ENCODE results near the gene SGCD. TPM values are rescaled to one million over a fixed set of nuclear protein-coding genes. Genes with fewer than 3 reads are reported as not detected.

SGCD gene
- total and polyA plus RNA-seq, 2 experiments from 2014 or later, result 69.7 to 71.2 TPM

- no peak overlapping the region for H3K4me2 ChIP-seq (ENCODE audit: unreplicated experiment)
- no peaks in the 10 kb centered on the region for H3K9me2 ChIP-seq (ENCODE audit: insufficient read depth)
- H3K27ac ChIP-seq, result no peak overlapping the region
- no peak overlapping the region for H2AFZ ChIP-seq
- WGBS, 2 experiments (ENCODE audit: low coverage in 1 of 2, low lambda C conversion rate in 2 of 2, missing lambda C conversion rate in 2 of 2), result 94 to 100% methylated on average over 2 of the region's 2 CpGs
- H3K27me3 ChIP-seq (replicated peaks; ENCODE audit: insufficient read depth), result no peaks in the 10 kb centered on the region
- no peaks in the 10 kb centered on the region for H3K9me3 ChIP-seq (ENCODE audit: low read depth)
- no peaks in the 10 kb centered on the region for H3K4me1 ChIP-seq (ENCODE audit: insufficient read depth)
- TF ChIP-seq EZH2 (IDR thresholded peaks at IDR 0.05; ENCODE audit: insufficient read depth, poor library complexity, severe bottlenecking) (no peak), EZH2phosphoT487 (IDR thresholded peaks at IDR 0.05; ENCODE audit: insufficient read depth, low read depth) (no peak)
- no peaks in the 10 kb centered on the region for H3K79me2 ChIP-seq (ENCODE audit: insufficient read depth)
- H3K9ac ChIP-seq, result no peak overlapping the region
- no peak overlapping the region for H3K4me3 ChIP-seq
- in situ Hi-C loops (cut with MboI), result no loop called here
- no peaks in the 10 kb centered on the region for H4K20me1 ChIP-seq (ENCODE audit: insufficient read depth)
- no peaks in the 10 kb centered on the region for H3K36me3 ChIP-seq (ENCODE audit: low read depth)
- H3F3A ChIP-seq (ENCODE audit: insufficient read depth), result no peaks in the 10 kb centered on the region
- no peak for DNase-seq
These were observed 357.3 kb downstream of the SGCD start for GRCh38 chr5:156684216-156684615.

GRCh38 chr5:156685481-156685880, 358.5 kb downstream of the SGCD start:
- in situ Hi-C loops (cut with MboI), result no loop called here
- no peak overlapping the region for H3K4me2 ChIP-seq (ENCODE audit: unreplicated experiment)
- no peak for DNase-seq
- no peak overlapping the region for H3K4me3 ChIP-seq
- H3K36me3 ChIP-seq (ENCODE audit: low read depth), result no peaks in the 10 kb centered on the region
- no peak overlapping the region for H3K27ac ChIP-seq
- no peaks in the 10 kb centered on the region for H3K27me3 ChIP-seq (replicated peaks; ENCODE audit: insufficient read depth)
- H2AFZ ChIP-seq, result no peak overlapping the region
- H3K9ac ChIP-seq, result no peak overlapping the region
- TF ChIP-seq EZH2phosphoT487 (IDR thresholded peaks at IDR 0.05; ENCODE audit: insufficient read depth, low read depth) (no peak), EZH2 (IDR thresholded peaks at IDR 0.05; ENCODE audit: insufficient read depth, poor library complexity, severe bottlenecking) (no peak)
- H3F3A ChIP-seq (ENCODE audit: insufficient read depth), result no peaks in the 10 kb centered on the region
- no peaks in the 10 kb centered on the region for H3K4me1 ChIP-seq (ENCODE audit: insufficient read depth)
- H3K9me3 ChIP-seq (ENCODE audit: low read depth), result no peaks in the 10 kb centered on the region
- no peaks in the 10 kb centered on the region for H3K79me2 ChIP-seq (ENCODE audit: insufficient read depth)
- no peaks in the 10 kb centered on the region for H3K9me2 ChIP-seq (ENCODE audit: insufficient read depth)
- no peaks in the 10 kb centered on the region for H4K20me1 ChIP-seq (ENCODE audit: insufficient read depth)

- Histone ChIP-seq H3K27me3 (replicated peaks; ENCODE audit: insufficient read depth) (no peaks in the 10 kb centered on the region), H4K20me1 (ENCODE audit: insufficient read depth) (no peaks in the 10 kb centered on the region), H3K27ac (no peak overlapping the region), H2AFZ (no peak overlapping the region), H3K4me2 (ENCODE audit: unreplicated experiment) (no peak overlapping the region), H3K4me1 (ENCODE audit: insufficient read depth) (no peaks in the 10 kb centered on the region), H3K4me3 (no peak overlapping the region), H3K79me2 (ENCODE audit: insufficient read depth) (no peaks in the 10 kb centered on the region), H3K9me2 (ENCODE audit: insufficient read depth) (no peaks in the 10 kb centered on the region), H3K9ac (no peak overlapping the region), H3F3A (ENCODE audit: insufficient read depth) (no peaks in the 10 kb centered on the region), H3K36me3 (ENCODE audit: low read depth) (no peaks in the 10 kb centered on the region), H3K9me3 (ENCODE audit: low read depth) (no peaks in the 10 kb centered on the region)
- in situ Hi-C loops (cut with MboI), result no loop called here
- TF ChIP-seq EZH2phosphoT487 (IDR thresholded peaks at IDR 0.05; ENCODE audit: insufficient read depth, low read depth) (no peak), EZH2 (IDR thresholded peaks at IDR 0.05; ENCODE audit: insufficient read depth, poor library complexity, severe bottlenecking) (no peak)
- 90 to 93% methylated on average over 2 of the region's 2 CpGs for WGBS, 2 experiments (ENCODE audit: low coverage in 1 of 2, low lambda C conversion rate in 2 of 2, missing lambda C conversion rate in 2 of 2)
- no peak for DNase-seq
These were observed 359.4 kb downstream of the SGCD start for GRCh38 chr5:156686380-156686779.

GRCh38 chr5:156686796-156687195, 359.8 kb downstream of the SGCD start:
- no peak for TF ChIP-seq EZH2 (IDR thresholded peaks at IDR 0.05; ENCODE audit: insufficient read depth, poor library complexity, severe bottlenecking)
- no peak for TF ChIP-seq EZH2phosphoT487 (IDR thresholded peaks at IDR 0.05; ENCODE audit: insufficient read depth, low read depth)
- H3K4me2 ChIP-seq (ENCODE audit: unreplicated experiment), result no peak overlapping the region
- H3K79me2 ChIP-seq (ENCODE audit: insufficient read depth), result no peaks in the 10 kb centered on the region
- in situ Hi-C loops (cut with MboI), result no loop called here
- H3K4me1 ChIP-seq (ENCODE audit: insufficient read depth), result no peaks in the 10 kb centered on the region
- no peak overlapping the region for H3K9ac ChIP-seq
- H3K4me3 ChIP-seq, result no peak overlapping the region
- H3K27ac ChIP-seq, result no peak overlapping the region
- H3F3A ChIP-seq (ENCODE audit: insufficient read depth), result no peaks in the 10 kb centered on the region
- no peak for DNase-seq
- no peaks in the 10 kb centered on the region for H4K20me1 ChIP-seq (ENCODE audit: insufficient read depth)
- no peaks in the 10 kb centered on the region for H3K27me3 ChIP-seq (replicated peaks; ENCODE audit: insufficient read depth)
- H3K9me3 ChIP-seq (ENCODE audit: low read depth), result no peaks in the 10 kb centered on the region
- H3K9me2 ChIP-seq (ENCODE audit: insufficient read depth), result no peaks in the 10 kb centered on the region
- H2AFZ ChIP-seq, result no peak overlapping the region
- WGBS, 2 experiments (ENCODE audit: low coverage in 1 of 2, low lambda C conversion rate in 2 of 2, missing lambda C conversion rate in 2 of 2), result 91 to 92% methylated on average over 4 of the region's 4 CpGs
- no peaks in the 10 kb centered on the region for H3K36me3 ChIP-seq (ENCODE audit: low read depth)

GRCh38 chr5:156687514-156687913, 360.6 kb downstream of the SGCD start:
- Histone ChIP-seq H3K9me3 (ENCODE audit: low read depth) (no peaks in the 10 kb centered on the region), H3K9me2 (ENCODE audit: insufficient read depth) (no peaks in the 10 kb centered on the region)
- TF ChIP-seq EZH2phosphoT487 (IDR thresholded peaks at IDR 0.05; ENCODE audit: insufficient read depth, low read depth) (no peak), EZH2 (IDR thresholded peaks at IDR 0.05; ENCODE audit: insufficient read depth, poor library complexity, severe bottlenecking) (no peak)

More at GRCh38 chr5:156687514-156687913, 360.6 kb downstream of the SGCD start:
- in situ Hi-C loops (cut with MboI), result no loop called here
- no peaks in the 10 kb centered on the region for H3K79me2 ChIP-seq (ENCODE audit: insufficient read depth)
- 78 to 83% methylated on average over 8 of the region's 8 CpGs for WGBS, 2 experiments (ENCODE audit: low coverage in 1 of 2, low lambda C conversion rate in 2 of 2, missing lambda C conversion rate in 2 of 2)
- H3K9ac ChIP-seq, result no peak overlapping the region
- no peaks in the 10 kb centered on the region for H3K4me1 ChIP-seq (ENCODE audit: insufficient read depth)
- no peak for DNase-seq
- H3K4me3 ChIP-seq, result no peak overlapping the region
- no peaks in the 10 kb centered on the region for H4K20me1 ChIP-seq (ENCODE audit: insufficient read depth)
- no peaks in the 10 kb centered on the region for H3F3A ChIP-seq (ENCODE audit: insufficient read depth)
- no peaks in the 10 kb centered on the region for H3K27me3 ChIP-seq (replicated peaks; ENCODE audit: insufficient read depth)
- no peak overlapping the region for H3K27ac ChIP-seq
- H3K36me3 ChIP-seq (ENCODE audit: low read depth), result no peaks in the 10 kb centered on the region
- H3K4me2 ChIP-seq (ENCODE audit: unreplicated experiment), result no peak overlapping the region
- H2AFZ ChIP-seq, result no peak overlapping the region

Measured in GM23248 (cell line).